H9 (cell line): ENCODE results near the gene SERPINE1. TPM values are rescaled to one million over a fixed set of nuclear protein-coding genes. Genes with fewer than 3 reads are reported as not detected.

Experiments used
- DNase-seq: peaks from one replicate; pipeline ENCODE4 v3.0.0-alpha.2; 2017
- H2AFZ ChIP-seq: one replicate; pipeline ENCODE4 v1.6.1; 2013; ENCODE audit warnings: mild to moderate bottlenecking, low read length, control low read depth, moderate library complexity
- H2AK5ac ChIP-seq: 2 replicates; pipeline ENCODE4 v1.6.1; 2013; ENCODE audit warnings: low read length, control low read depth, mixed read lengths; ENCODE audit not compliant: insufficient read length
- H2BK120ac ChIP-seq: one replicate; pipeline ENCODE4 v1.6.1; 2013; ENCODE audit warnings: low read depth, mild to moderate bottlenecking, low read length, control low read depth, inconsistent platforms; ENCODE audit not compliant: poor library complexity, severe bottlenecking
- H2BK12ac ChIP-seq: 2 replicates; pipeline ENCODE4 v1.6.1; 2013; ENCODE audit warnings: low read length, control low read depth, mixed read lengths, low read depth; ENCODE audit not compliant: insufficient read length
- H2BK15ac ChIP-seq: 2 replicates; pipeline ENCODE4 v1.6.1; 2013; ENCODE audit warnings: low read depth, low read length, control low read depth
- H2BK20ac ChIP-seq: one replicate; pipeline ENCODE4 v1.6.1; 2013; ENCODE audit warnings: low read depth, mild to moderate bottlenecking, low read length, control low read depth, inconsistent platforms; ENCODE audit not compliant: poor library complexity, severe bottlenecking
- H2BK5ac ChIP-seq: 2 replicates; pipeline ENCODE4 v1.6.1; 2013; ENCODE audit warnings: low read length, control low read depth, mixed read lengths; ENCODE audit not compliant: insufficient read length
- H3K14ac ChIP-seq: 2 replicates; pipeline ENCODE4 v1.6.1; 2013; ENCODE audit warnings: low read length, control low read depth; ENCODE audit not compliant: insufficient read depth
- H3K18ac ChIP-seq: 2 replicates; pipeline ENCODE4 v1.6.1; 2013; ENCODE audit warnings: low read depth, mild to moderate bottlenecking, mixed read lengths, low read length, control low read depth; ENCODE audit not compliant: insufficient read length
- H3K23ac ChIP-seq: 2 replicates; pipeline ENCODE4 v1.6.1; 2013; ENCODE audit warnings: low read length, control low read depth, mixed read lengths, low read depth; ENCODE audit not compliant: insufficient read length
- H3K23me2 ChIP-seq: 2 replicates; pipeline ENCODE4 v1.6.1; 2013; ENCODE audit warnings: low read depth, mild to moderate bottlenecking, mixed read lengths, low read length, control low read depth; ENCODE audit not compliant: insufficient read length, poor library complexity, severe bottlenecking
- H3K27ac ChIP-seq: 2 replicates; pipeline ENCODE4 v1.5.1; 2013; ENCODE audit warnings: low read length, control low read depth, mixed read lengths, low read depth; ENCODE audit not compliant: insufficient read length
- H3K27me3 ChIP-seq: 2 replicates; pipeline ENCODE4 v1.6.1; 2013; ENCODE audit warnings: low read length, control low read depth, inconsistent platforms; ENCODE audit not compliant: insufficient read depth
- H3K4ac ChIP-seq: 2 replicates; pipeline ENCODE4 v1.6.1; 2013; ENCODE audit warnings: low read depth, mild to moderate bottlenecking, control low read depth, inconsistent platforms, low read length, moderate library complexity
- H3K4me1 ChIP-seq: 2 replicates; pipeline ENCODE4 v1.6.1; 2013; ENCODE audit warnings: low read length, control low read depth, inconsistent platforms; ENCODE audit not compliant: insufficient read depth
- H3K4me2 ChIP-seq: 2 replicates; pipeline ENCODE4 v1.6.1; 2013; ENCODE audit warnings: low read length, control low read depth, mixed read lengths; ENCODE audit not compliant: insufficient read length, insufficient read depth
- H3K56ac ChIP-seq: 2 replicates; pipeline ENCODE4 v1.6.1; 2013; ENCODE audit warnings: low read depth, mild to moderate bottlenecking, mixed read lengths, low read length, control low read depth; ENCODE audit not compliant: insufficient read length
- H3K79me1 ChIP-seq: 2 replicates; pipeline ENCODE4 v1.6.1; 2013; ENCODE audit warnings: low read depth, mild to moderate bottlenecking, moderate library complexity, low read length, control low read depth, inconsistent platforms; ENCODE audit not compliant: insufficient read depth, poor library complexity, severe bottlenecking
- H3K79me2 ChIP-seq: 2 replicates; pipeline ENCODE4 v1.6.1; 2013; ENCODE audit warnings: low read length, control low read depth, inconsistent platforms; ENCODE audit not compliant: insufficient read depth
- H3K9ac ChIP-seq: 2 replicates; pipeline ENCODE4 v1.6.1; 2013; ENCODE audit warnings: low read length, control low read depth, mixed read lengths; ENCODE audit not compliant: insufficient read length; ENCODE audit errors: extremely low read depth
- H3K9me3 ChIP-seq: one replicate; pipeline ENCODE4 v1.6.1; 2013; ENCODE audit warnings: low read depth, low read length, inconsistent platforms; ENCODE audit not compliant: control insufficient read depth
- H3T11ph ChIP-seq: one replicate; pipeline ENCODE4 v1.6.1; 2013; ENCODE audit warnings: mild to moderate bottlenecking, low read length, control low read depth, inconsistent platforms
- H4K20me1 ChIP-seq: one replicate; pipeline ENCODE4 v1.6.1; 2013; ENCODE audit not compliant: control insufficient read depth, insufficient read length, insufficient read depth
- H4K5ac ChIP-seq: 2 replicates; pipeline ENCODE4 v1.6.1; 2013; ENCODE audit warnings: low read depth, mild to moderate bottlenecking, mixed read lengths, low read length, control low read depth; ENCODE audit not compliant: insufficient read length
- H4K8ac ChIP-seq: replicated peaks from 2 replicates; pipeline ENCODE4 v1.6.1; 2013; ENCODE audit warnings: low read length, control low read depth, mixed read lengths, low read depth; ENCODE audit not compliant: insufficient read length
- H4K91ac ChIP-seq: 2 replicates; pipeline ENCODE4 v1.6.1; 2013; ENCODE audit warnings: low read depth, mild to moderate bottlenecking, moderate library complexity, mixed read lengths, low read length, control low read depth; ENCODE audit not compliant: insufficient read length
- H3K27ac Mint-ChIP-seq, 3 experiments: 2 replicates in 2 of 3; 3 replicates in 1 of 3; pipeline ENCODE4 v1.8.0; 2020 to 2021; ENCODE audit warnings: mixed read lengths in 3 of 3, mild to moderate bottlenecking in 1 of 3, moderate library complexity in 1 of 3
- H3K27me3 Mint-ChIP-seq: 2 replicates; pipeline ENCODE4 v1.8.0; 2021; ENCODE audit warnings: low read depth, mild to moderate bottlenecking, moderate library complexity, mixed read lengths
- H3K36me3 Mint-ChIP-seq, 3 experiments: 2 replicates in 2 of 3; 3 replicates in 1 of 3; pipeline ENCODE4 v1.8.0; 2020 to 2021; ENCODE audit warnings: low read depth in 3 of 3, mixed read lengths in 3 of 3; ENCODE audit not compliant: insufficient read depth in 1 of 3
- H3K4me1 Mint-ChIP-seq, 2 experiments: 2 replicates each; pipeline ENCODE4 v1.8.0; 2020; ENCODE audit warnings: mixed read lengths in 2 of 2
- H3K4me3 Mint-ChIP-seq, 2 experiments: 2 replicates in 1 of 2; 3 replicates in 1 of 2; pipeline ENCODE4 v1.8.0; 2020 to 2021; ENCODE audit warnings: mild to moderate bottlenecking in 2 of 2, mixed read lengths in 2 of 2, moderate library complexity in 1 of 2
- H3K9me3 Mint-ChIP-seq, 2 experiments: 2 replicates in 1 of 2; 3 replicates in 1 of 2; pipeline ENCODE4 v1.8.0; 2020; ENCODE audit warnings: mild to moderate bottlenecking in 2 of 2, mixed read lengths in 2 of 2, moderate library complexity in 1 of 2
- CTCF ChIP-seq: fragments of 200-600 bp; sonication (generic); conservative IDR thresholded peaks from 3 replicates; pipeline ENCODE4 v1.8.0; 2021; ENCODE audit warnings: antibody characterized with exemption, mild to moderate bottlenecking
- WGBS: extraction: QIAGEN DNeasy Blood & Tissue Kit; methylation state at CpG from one replicate; pipeline ENCODE4 v1.1.7; 2013; ENCODE audit warnings: missing lambda C conversion rate, low lambda C conversion rate, mixed read lengths; ENCODE audit not compliant: insufficient read length; ENCODE audit errors: extremely low coverage; 5-methylcytosine and 5-hydroxymethylcytosine counted together
- total RNA-seq: library from RNA; stranded (reverse); gene quantifications from 2 replicates; pipeline ENCODE4 v1.2.1, GENCODE V29; 2021

SERPINE1 gene
- total RNA-seq, 1 experiment from 2014 or later: 11.5 TPM

- no peaks in the 10 kb centered on the region for H3K79me2 ChIP-seq
- H3K23ac ChIP-seq: no peak overlapping the region
- WGBS: no CpG with 5 or more reads among the region's 20 CpGs
- H3K18ac ChIP-seq: no peak overlapping the region
- Mint-ChIP-seq H3K27me3 (peaks cover 81% of the 10 kb centered on the region), H3K27ac (no peak overlapping the region), H3K36me3 (no peaks in the 10 kb centered on the region), H3K4me3 (peak overlapping the region; percentile 61 to 90), H3K4me1 (peaks cover 19 to 23% of the 10 kb centered on the region in 2 experiments), H3K9me3 (peaks cover 0 to 2% of the 10 kb centered on the region in 2 experiments; a peak in 2 of 5 replicates)
- no peak overlapping the region for H3K14ac ChIP-seq
- no peak overlapping the region for H3K56ac ChIP-seq
- H3K27me3 ChIP-seq: peaks cover 31% of the 10 kb centered on the region; the same call in 1 of the 2 replicates
- peaks cover 21% of the 10 kb centered on the region for H3K23me2 ChIP-seq
- H3T11ph ChIP-seq: no peak overlapping the region
- no peak for TF ChIP-seq CTCF
- H4K20me1 ChIP-seq: no peaks in the 10 kb centered on the region
- H3K79me1 ChIP-seq: no peaks in the 10 kb centered on the region
- H2BK120ac ChIP-seq: no peak overlapping the region
- no peak overlapping the region for H3K9ac ChIP-seq
- H3K9me3 ChIP-seq: no peaks in the 10 kb centered on the region
- no peak overlapping the region for H2AFZ ChIP-seq
- H2AK5ac ChIP-seq: no peak overlapping the region
- H3K4me1 ChIP-seq: no peaks in the 10 kb centered on the region; the same call in 1 of the 2 replicates
- H3K4me2 ChIP-seq: peak overlapping the region; percentile 91
- H4K5ac ChIP-seq: no peak overlapping the region
- no peak overlapping the region for H2BK20ac ChIP-seq
- H2BK5ac ChIP-seq: no peak overlapping the region
- no peak for DNase-seq
- H4K8ac ChIP-seq: no peak overlapping the region
- H3K4ac ChIP-seq: no peak overlapping the region
- H4K91ac ChIP-seq: no peak overlapping the region
- H3K27ac ChIP-seq: no peak overlapping the region
- H2BK12ac ChIP-seq: no peak overlapping the region
- no peak overlapping the region for H2BK15ac ChIP-seq
These were observed 52.2 kb downstream of the SERPINE1 start for GRCh38 chr7:101179117-101179516.
